IPS DF 4.7 (cell line): ENCODE results near the gene SEL1L3.
"Not testable (repeated sequence)": the region's sequence is repeated elsewhere in the genome, so short reads cannot be mapped to it uniquely, and the experiment has no call there.

Experiments
- DNase-seq: peaks from one replicate; pipeline ENCODE4 v3.0.0-alpha.2; 2013; ENCODE audit warnings: low spot score; ENCODE audit errors: extremely low read depth

SEL1L3 gene

DNA sequence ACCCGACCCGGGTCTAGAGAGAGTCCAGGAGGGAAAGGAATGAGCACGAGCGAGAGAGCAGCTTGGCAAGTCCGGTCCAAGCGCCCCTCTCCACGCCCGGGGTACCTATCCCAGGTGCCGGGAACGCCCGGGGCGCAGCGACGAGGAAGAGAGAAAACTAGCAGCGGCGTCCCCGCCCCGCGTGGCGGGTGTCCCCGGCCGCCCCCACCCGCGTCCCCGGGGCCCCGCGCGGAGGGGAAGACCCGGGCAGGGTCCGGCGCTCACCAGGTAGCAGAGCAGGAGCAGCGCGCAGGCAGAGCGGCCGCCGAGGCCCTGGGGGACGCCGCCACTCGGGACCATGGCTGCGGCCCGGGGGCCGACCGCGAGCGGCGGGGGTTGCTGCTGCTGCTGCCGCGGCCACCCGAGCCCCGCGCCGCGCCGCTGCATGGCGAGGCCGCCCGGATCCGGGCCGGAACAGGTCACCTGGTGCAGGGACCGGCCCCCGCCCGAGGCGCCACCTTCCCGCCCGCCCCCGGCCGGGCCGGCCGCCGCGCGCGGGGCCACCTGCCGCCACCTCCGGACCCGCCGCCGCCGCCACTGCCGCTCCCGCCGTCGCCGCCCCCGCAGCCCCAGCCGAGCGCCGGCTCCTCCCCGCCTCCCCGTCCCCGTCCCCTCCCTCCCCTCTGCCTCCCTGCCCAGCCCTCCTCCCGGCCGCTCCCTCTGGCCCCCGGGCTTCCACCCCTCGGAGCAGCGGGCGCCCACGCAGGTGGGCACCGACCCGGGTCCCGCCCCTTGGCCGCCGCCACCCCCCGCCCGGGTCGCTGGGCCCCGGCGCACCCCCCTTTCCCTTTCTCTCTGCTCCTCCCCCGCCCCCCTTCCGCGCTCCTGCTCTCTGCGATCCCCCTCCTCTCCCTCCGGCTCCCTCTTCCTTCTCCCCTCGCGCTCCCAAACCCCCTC is at the start of gene SEL1L3:
TSS of gene SEL1L3 (minus strand) at position 578 of the 936 bp plus-strand sequence. CDS start at position 426, 152 bp downstream.
- no peak for DNase-seq

DNA sequence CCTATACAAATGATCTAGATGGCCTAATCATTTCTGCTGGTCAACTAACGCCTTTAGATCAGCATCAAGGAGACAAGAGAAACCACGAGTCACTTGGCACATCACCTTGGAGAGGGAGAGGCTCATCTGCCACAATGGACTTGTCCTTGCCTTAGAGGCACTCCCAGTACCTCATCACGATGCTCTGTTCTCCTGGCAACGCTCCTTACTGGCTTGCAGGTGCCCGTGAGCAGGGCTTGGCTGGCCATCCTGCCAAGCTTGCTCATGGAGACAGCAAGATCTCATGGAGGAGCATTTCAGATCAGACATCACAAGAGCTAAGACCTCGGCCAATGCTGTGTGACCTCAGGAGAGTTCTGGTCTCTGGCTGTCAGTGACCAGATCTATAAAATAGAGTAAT is 48.6 kb upstream of the SEL1L3 start:
- DNase-seq = no peak

DNA sequence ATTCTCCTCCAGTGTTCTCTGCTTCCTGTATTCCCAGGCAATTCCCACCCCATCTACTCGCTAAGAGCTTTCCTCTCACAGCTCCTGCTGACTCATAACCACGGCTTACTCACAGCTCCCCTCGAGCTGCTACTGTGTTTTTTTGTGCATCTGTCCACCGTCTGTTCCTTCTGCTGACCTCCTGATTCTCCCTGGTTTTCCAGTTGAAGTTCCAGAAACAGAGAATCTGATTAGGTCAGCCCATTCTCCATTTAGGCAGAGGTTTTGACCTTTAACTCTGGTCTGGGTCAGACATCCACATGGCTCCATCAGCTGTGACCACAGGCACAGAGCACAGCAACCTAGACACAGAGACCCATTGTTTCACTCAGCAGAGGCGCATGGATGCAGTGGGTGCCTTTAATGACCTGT is 45.7 kb upstream of the SEL1L3 start:
- no peak for DNase-seq

DNA sequence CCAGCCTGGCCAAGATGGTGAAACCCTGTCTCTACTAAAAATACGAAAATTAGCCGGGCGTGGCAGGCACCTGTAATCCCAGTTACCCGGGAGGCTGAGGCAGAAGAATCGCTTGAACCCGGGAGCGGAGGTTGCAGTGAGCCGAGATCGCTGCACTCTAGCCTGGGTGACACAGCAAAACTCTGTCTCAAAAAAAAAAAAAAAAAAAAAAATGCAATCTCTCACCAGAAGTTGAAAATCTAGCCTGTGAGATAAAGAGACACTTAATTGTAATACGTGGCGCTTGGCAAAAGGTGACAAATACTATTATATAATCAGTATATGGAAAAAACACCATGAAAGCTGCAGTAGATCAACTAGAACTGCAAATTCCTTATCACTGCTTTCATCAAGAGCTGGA is 43.3 kb upstream of the SEL1L3 start:
- not testable (repeated sequence) for DNase-seq

DNA sequence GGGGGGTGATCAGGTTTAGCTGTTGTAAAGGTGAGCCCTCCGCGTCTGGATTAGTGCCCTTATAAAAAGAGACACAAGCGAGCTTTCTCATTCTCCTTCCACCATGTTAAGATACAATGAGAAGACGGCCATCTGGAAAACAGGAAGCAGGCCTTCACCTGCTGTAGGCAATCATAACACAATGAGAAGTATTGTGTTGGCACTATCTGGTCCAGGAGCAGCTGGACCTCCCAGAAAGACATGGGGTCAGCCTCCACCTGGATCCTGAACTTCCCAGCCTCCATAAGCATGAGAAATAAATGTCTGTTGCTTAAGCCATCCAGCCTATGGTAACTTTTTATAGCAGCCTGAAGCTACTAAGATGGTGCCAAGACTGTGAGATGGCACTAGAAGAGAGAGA is 42.6 kb upstream of the SEL1L3 start:
- no peak for DNase-seq

DNA sequence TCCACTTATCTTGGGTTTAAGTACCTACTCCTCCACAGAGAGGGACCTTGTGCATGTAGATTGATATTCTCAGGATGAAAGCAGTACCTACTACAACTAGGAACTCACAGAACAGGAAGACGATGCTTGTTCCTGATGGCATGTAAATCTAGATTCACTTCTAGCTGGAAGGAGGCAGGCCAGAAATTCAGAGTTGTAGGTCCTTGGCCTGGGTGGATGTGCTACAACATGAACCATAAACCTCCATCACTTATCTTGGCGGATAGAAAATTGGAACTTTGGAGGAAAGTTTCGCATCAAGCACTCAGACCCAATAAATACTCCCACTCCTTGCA is 41.9 kb upstream of the SEL1L3 start:
- DNase-seq = no peak

DNA sequence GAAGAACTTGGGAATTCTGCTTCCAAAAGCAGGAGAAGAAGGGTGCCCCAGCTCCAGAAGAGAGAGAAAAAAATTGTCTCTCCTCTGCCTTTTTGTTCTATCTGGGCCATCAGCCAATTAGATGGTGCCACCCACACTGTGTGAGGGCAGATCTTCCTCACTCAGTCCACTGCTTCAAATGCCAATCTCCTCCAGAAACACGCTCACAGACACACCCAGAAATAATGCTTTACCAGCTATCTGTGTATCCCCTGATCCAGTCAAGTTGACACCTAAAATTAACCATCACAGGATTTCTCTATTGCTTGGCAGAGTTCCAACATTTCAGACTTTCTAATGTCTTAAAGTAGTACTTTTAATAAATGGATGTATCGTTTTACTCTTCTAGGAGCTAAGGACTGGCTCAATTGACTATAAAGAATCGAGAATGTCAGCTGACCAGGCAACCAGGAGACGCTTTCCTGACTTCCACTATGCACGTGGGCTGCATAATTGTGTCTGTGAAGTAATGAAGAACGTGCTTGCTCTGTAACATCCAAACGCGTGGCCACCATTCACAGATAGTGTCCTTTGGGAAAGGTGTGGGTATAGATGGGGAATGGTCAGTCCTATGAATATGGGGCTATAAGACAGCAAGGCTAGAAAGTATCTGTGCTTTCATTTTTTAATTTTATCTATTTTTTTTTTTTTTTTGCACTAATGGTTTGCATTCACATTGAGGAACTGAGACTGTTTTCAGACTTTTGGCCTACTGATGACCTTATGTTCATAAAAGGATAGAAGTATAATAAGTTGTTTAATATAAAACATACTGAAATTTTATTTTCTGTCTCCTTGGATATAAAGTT is 41.3 kb upstream of the SEL1L3 start:
- DNase-seq = no peak

DNA sequence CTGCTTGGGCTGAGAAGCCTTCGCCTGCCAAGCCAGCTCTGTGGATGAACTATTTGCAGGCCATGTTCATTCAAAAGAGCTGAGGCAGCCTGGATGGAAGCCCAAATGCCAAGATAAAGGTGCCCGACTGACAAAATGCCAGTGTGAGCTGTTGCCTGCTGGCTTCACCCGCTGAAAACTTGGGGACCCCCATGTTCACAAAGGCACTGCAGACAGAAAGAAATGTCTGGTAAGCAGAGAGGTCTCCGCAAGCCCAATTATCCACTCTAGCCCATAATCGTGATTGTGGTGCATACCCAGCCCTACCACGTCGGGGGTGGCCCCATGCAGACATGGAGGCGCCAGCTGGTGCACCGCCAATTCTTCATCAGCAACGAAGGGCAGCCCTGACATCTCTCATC is 38.2 kb upstream of the SEL1L3 start:
- no peak for DNase-seq

DNA sequence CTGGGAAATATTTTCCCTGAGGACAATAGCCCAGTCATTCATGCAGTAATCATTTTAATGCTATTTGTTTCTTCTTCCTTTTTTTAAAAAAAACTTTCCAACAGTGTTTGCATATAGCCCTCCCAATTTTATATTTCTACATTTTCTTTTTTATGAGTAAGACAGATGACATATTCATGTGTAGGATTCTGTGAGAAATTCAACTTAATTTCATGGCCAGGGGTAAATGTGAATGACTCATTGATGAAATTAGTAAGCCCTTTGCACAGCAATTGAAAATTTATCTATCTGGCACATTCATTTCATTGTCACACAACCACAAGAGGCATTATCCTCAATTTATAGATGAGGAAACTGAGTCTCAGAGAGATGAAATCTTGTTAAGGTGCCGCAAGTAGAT is 37.5 kb upstream of the SEL1L3 start:
- DNase-seq = no peak

DNA sequence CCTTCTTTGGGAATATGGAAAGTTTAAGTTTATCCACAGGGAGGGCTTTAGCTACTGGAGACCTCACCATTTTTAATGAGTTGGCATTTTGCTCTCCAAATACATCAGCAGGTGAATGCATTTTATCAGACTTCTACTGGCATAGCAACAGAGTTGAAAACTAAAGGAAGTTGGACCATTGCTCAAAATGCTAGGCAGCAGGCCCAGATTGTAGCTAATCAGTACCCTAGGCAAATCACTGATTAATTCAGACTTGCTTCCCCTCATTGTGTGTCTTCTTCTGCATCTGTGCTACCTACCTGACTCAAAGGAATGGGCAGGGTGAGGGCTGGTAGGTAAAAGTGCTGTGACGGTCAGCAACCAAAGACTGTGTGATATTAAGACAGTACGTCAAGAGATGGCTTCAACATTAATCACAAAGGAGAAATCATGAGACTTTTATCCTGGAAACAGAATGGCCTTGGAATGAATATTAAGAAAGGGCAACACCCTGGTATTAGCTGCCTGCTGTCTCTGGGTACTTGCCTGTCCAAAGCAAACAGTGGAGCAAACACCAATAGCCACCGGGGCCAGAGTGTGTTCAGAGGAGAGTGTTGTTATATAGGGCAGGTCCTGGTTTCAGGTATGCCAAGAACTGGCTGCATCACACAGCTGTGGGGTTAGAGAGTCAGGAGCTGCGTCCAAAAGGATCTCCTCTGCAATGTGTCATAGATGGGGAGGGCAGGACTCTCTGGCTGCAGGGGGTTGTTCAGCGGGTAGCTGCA is 34.2 kb upstream of the SEL1L3 start:
- DNase-seq = no peak

DNA sequence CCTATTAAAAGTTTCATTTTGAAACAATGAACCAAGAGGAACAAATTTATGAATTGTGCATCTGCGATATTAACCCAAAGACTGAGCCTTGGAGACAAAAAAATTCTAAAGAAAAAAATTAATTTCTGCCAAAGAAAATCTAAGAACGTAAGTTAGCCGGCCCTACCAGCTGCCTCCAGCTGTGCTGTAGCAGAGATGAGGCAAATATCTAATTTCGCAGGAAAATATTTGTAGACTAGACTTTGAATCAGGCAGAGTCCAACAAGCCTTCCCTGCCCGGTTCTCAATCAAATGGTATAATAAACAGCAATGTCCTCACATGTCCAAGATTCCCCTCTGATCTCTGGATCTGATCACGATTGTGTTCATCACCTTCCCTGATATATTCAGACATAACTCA is 30.0 kb upstream of the SEL1L3 start:
- no peak for DNase-seq

DNA sequence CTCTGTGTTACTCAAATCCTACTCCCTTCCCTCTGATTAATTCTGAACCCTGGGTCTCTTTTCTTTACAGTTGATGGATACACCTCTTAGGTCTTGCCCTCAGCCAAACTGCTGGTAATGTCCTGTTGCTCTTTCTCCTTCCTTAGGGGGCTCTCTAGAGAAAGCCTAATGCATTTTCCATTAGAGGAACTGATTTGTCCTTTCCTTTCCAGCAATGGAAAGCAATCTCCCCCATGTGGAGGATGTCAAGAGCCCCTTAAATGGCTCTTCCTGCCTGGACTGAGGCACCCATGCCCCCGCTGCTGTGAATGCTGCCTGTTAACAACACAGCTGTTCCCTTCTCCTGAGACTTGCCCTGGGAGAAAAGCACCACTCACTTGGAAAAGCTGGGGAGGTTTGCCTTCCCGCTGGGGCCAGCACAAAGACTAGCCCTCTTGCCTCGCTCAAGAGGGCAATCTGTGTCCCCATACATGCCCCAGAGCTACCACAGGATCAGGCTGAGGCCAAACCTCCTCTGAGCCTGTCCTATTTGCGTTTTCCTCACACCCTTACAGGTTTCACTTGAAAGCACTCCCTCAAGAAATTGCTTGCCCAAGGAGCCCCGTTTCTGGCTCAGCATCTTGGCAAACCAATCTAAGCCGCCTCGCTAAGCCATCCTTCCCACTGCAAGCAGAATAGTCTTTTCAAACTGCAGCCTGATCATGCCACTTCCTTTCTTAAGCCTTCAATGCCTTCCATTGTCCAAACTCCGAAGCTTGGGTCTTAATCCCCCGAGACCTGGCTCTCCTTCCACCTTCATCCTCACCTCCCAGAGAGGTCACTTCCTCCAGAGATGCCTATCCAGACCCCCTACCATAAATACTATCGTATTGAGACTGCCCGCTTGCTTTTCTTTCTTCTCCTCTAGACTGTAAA is 28.0 kb upstream of the SEL1L3 start:
- DNase-seq = no peak

DNA sequence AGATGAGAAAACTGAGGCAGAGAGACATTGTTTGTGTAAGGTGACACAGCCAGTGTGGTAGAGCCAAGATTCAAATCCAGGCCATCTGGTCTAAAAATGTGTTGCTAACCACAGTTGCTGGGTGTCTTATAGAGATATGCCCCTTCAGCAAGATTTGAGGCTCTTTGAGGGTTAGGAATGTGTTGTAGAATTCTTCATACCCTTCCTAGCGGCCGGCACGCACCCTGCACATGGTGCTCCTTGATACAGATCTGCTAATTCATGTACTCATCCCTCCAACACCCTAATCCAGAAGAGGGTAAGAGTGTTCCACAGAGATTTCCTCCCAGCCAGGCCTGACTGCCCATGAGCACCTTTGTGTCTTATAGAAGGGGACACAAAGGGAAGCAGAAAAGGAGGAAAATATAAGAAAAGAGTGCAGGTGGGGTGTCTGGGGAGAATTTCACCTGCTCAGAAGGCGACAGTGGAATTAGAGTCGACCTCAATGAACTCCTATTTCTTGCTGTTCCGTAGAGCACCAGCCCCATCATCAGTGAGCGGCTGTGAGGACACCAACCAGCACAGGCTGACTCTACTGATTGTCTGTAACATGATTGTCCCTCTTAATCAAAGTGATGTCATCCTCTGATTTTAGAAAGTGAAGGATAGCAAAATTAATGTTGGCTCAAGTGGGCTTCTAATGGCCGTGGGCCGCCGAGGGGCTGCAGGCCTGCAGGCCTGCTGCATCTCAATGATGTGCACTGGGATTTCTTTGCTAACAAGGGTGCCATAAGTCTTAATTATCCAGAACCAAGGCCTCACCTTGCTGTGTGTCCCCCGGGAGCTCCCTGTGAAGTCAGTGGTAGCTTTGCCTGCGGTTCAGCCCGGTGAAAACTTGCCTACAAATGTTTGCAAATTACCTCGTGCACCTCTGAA is 27.1 kb upstream of the SEL1L3 start:
- DNase-seq = no peak

DNA sequence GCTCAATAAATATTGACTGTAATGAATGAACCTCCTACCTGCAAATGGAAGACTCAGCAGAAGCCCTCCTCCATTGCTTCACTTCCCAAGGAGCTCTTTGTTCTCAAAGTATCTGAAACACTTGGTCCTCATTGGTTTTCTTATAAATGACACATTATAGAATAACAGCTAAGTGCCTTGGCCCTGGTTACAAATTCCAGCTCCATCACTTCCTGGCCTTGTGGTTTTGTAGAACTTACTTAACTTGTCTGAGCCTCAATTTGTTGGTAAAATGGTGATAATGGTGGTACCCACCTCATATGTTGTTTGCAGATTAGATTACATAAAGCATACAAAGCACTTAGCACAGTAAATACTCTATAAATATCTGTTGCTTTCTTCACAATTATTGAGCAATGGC is 26.0 kb upstream of the SEL1L3 start:
- no peak for DNase-seq

DNA sequence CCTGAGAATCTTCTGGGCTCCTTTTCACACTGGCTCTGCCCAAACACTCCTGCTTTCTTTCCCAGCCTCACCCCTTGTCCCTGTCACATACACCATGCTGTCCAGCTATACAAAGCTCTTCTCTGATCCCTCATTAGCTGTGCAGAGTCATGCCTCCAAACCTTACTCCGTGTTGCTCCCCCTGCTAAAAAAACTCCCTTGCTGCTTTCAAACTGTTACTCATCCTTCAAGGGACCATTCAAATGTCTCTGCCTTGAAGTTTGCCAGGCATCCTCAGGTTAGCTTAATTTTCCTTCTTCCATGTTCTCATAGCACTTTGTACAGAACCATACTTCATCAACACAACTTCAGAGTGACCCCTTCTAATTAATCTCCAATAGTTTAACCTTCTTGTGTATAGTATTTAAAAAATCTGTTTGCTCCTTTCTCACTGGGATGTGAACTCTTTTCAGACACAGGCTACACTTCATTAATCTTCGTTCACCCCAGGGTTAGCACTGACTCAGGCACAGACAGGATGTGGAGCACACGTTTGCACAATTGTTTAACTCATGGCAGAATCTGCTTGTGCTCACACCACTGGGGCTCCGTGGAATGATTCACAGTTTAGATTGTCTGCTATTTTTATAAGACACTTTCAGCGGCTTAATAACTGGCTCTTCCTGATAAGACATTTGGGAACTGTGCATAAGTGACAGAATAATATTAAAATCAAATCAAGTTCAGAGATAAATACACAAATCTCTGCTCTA is 21.4 kb upstream of the SEL1L3 start:
- DNase-seq = no peak

DNA sequence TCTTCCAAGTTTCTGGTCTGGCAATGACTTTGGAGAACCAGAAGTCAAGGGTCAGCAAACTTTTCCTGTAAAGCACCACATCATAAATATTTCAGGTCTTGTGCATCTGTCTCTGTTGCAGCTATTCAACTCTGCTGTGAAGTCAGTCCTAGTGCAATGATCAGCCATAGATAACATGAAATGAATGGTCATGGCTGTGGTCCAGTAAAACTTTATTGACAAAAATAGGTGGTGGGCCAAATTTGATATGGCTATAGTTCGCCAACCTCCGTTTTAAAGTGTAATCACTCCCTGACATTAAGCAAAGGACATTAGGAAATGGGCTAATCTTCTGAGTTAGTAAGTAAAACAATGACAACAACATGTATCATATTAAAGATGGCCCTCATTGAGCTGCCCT is 20.8 kb upstream of the SEL1L3 start:
- DNase-seq = no peak

DNA sequence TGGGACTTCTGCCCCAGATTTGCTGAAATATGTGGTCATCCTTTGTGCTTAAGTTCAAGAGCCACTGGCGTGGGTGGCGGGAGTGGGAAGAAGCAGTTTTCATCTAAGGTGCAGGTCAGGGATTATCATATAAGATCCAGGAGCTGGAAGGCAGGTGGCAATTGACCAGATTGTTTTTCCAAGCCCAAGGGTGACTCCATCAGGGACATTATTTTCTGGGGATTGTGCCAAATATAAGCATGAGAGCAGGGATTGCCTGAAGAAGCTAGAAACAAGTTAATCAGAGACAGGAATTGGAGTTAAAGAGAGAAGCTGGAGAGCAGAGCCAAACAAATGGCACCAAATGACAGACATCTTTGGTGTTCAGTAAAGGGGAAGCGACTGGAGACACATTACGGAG is 19.4 kb upstream of the SEL1L3 start:
- DNase-seq = no peak

DNA sequence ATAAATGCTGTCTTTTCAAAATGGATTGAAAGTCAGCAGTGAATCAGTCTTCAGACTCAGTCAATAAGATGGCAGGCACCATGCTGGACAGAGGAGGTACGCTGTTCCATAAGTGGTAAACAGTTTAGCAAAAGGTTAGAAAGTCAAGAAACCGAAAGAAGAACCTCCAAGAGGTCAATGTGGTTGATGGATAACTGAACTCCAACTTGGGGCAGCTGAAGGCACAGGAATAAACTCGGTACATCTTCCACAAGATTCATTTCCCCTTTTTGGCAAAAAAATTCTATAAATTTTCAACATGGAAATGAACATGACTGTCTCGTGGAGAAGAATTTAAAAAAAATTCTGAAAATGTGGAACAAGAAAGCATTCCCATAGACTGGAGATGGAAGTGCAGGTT is 18.4 kb upstream of the SEL1L3 start:
- DNase-seq = no peak
